Measurements from ENCODE around the gene OLFM2. TPM values are rescaled to one million over a fixed set of nuclear protein-coding genes. Genes with fewer than 3 reads are reported as not detected.

OLFM2 gene
- total RNA-seq, 1 experiment from 2014 or later: 75.6 TPM

GRCh38 chr19:9875031-9875627, 61.2 kb downstream of the OLFM2 start:
- Histone ChIP-seq H2BK120ac (ENCODE audit: low read depth, low read length, poor library complexity, severe bottlenecking) (no peak overlapping the region), H3K23ac (ENCODE audit: insufficient read length, low read depth, low read length) (no peak overlapping the region), H4K20me1 (ENCODE audit: control insufficient read depth, insufficient read depth, insufficient read length) (no peaks in the 10 kb centered on the region), H3K14ac (ENCODE audit: insufficient read depth, low read length) (no peak overlapping the region), H2AK5ac (ENCODE audit: insufficient read length, low read length) (no peak overlapping the region), H2BK15ac (ENCODE audit: low read depth, low read length) (no peak overlapping the region), H3K4me1 (ENCODE audit: insufficient read depth, low read length) (no peaks in the 10 kb centered on the region), H3K23me2 (ENCODE audit: insufficient read length, low read depth, low read length, poor library complexity, severe bottlenecking) (no peaks in the 10 kb centered on the region), H4K91ac (ENCODE audit: insufficient read length, low read depth, low read length) (no peak overlapping the region), H2BK20ac (ENCODE audit: low read depth, low read length, poor library complexity, severe bottlenecking) (no peak overlapping the region), H3K9me3 (ENCODE audit: control insufficient read depth, low read depth, low read length) (no peaks in the 10 kb centered on the region), H2BK5ac (ENCODE audit: insufficient read length, low read length) (no peak overlapping the region), H3K9ac (ENCODE audit: extremely low read depth, insufficient read length, low read length) (no peak overlapping the region), H3K4me2 (ENCODE audit: insufficient read depth, insufficient read length, low read length) (no peak overlapping the region), H4K8ac (replicated peaks; ENCODE audit: insufficient read length, low read depth, low read length) (no peak overlapping the region), H3K27me3 (ENCODE audit: insufficient read depth, low read length) (no peaks in the 10 kb centered on the region), H3K79me2 (ENCODE audit: insufficient read depth, low read length) (no peaks in the 10 kb centered on the region), H3K79me1 (ENCODE audit: insufficient read depth, low read depth, low read length, poor library complexity, severe bottlenecking) (no peaks in the 10 kb centered on the region), H2AFZ (ENCODE audit: low read length) (no peak overlapping the region), H3K18ac (ENCODE audit: insufficient read length, low read depth, low read length) (no peak overlapping the region), H4K5ac (ENCODE audit: insufficient read length, low read depth, low read length) (no peak overlapping the region), H3K27ac (ENCODE audit: insufficient read length, low read depth, low read length) (no peak overlapping the region), H3K4ac (ENCODE audit: low read depth, low read length) (no peak overlapping the region), H2BK12ac (ENCODE audit: insufficient read length, low read depth, low read length) (no peak overlapping the region), H3T11ph (ENCODE audit: low read length) (no peak overlapping the region), H3K56ac (ENCODE audit: insufficient read length, low read depth, low read length) (no peak overlapping the region)
- no CpG with 5 or more reads among the region's 13 CpGs for WGBS (ENCODE audit: extremely low coverage, insufficient read length, low lambda C conversion rate)
- Mint-ChIP-seq H3K27me3 (ENCODE audit: low read depth) (no peaks in the 10 kb centered on the region), H3K4me1 (peaks cover 9 to 22% of the 10 kb centered on the region in 2 experiments), H3K36me3 (ENCODE audit: insufficient read depth in 1 of 3, low read depth in 3 of 3) (peaks cover 0 to 7% (median 2%) of the 10 kb centered on the region in 3 experiments; a peak in 4 of 7 replicates), H3K27ac (peak overlapping the region in 2 of 3 experiments; percentile 74 to 84; a peak in 3 of 7 replicates), H3K4me3 (no peak overlapping the region), H3K9me3 (no peaks in the 10 kb centered on the region)
- DNase-seq: no peak
- no peak for TF ChIP-seq CTCF (conservative IDR thresholded peaks at IDR 0.05)
